OCI-M2 (cell line): ENCODE data around the gene EFNB2.

Experiments used
- DNase-seq: peaks from one replicate; lab custom pipeline; 2025; ENCODE audit not compliant: unreplicated experiment; lab: John Stamatoyannopoulos, UW

The EFNB2 gene

GRCh38 chr13:106484537-106485193 is 50.8 kb downstream of the EFNB2 start:
- DNase-seq: no peak

- no peak for DNase-seq
These were observed 51.4 kb downstream of the EFNB2 start for GRCh38 chr13:106484084-106484483.

- DNase-seq: no peak
These were observed 53.5 kb downstream of the EFNB2 start for GRCh38 chr13:106481919-106482318.

GRCh38 chr13:106480351-106480910 is 55.0 kb downstream of the EFNB2 start:
- DNase-seq: no peak

GRCh38 chr13:106479929-106480328 is 55.5 kb downstream of the EFNB2 start:
- no peak for DNase-seq

- no peak for DNase-seq
These were observed 57.3 kb downstream of the EFNB2 start for GRCh38 chr13:106478116-106478515.

GRCh38 chr13:106477303-106477702 is 58.2 kb downstream of the EFNB2 start:
- no peak for DNase-seq

GRCh38 chr13:106475852-106476251 is 59.6 kb downstream of the EFNB2 start:
- no peak for DNase-seq

GRCh38 chr13:106474912-106475311 is 60.5 kb downstream of the EFNB2 start:
- DNase-seq: no peak

- DNase-seq: no peak
These were observed 62.3 kb downstream of the EFNB2 start for GRCh38 chr13:106473154-106473553.

GRCh38 chr13:106472621-106473020 is 62.8 kb downstream of the EFNB2 start:
- DNase-seq: no peak

GRCh38 chr13:106471957-106472543 is 63.4 kb downstream of the EFNB2 start:
- no peak for DNase-seq

- DNase-seq: no peak
These were observed 64.9 kb downstream of the EFNB2 start for GRCh38 chr13:106470576-106470975.

GRCh38 chr13:106468744-106469590 is 66.5 kb downstream of the EFNB2 start:
- DNase-seq: no peak

- no peak for DNase-seq
These were observed 67.3 kb downstream of the EFNB2 start for GRCh38 chr13:106468207-106468606.

GRCh38 chr13:106467427-106468122 is 67.9 kb downstream of the EFNB2 start:
- no peak for DNase-seq

GRCh38 chr13:106466691-106467426 is 68.6 kb downstream of the EFNB2 start:
- DNase-seq: no peak

- no peak for DNase-seq
These were observed 71.4 kb downstream of the EFNB2 start for GRCh38 chr13:106464076-106464475.

- DNase-seq: no peak
These were observed 72.8 kb downstream of the EFNB2 start for GRCh38 chr13:106462710-106463109.

GRCh38 chr13:106455777-106456176 is 79.7 kb downstream of the EFNB2 start:
- DNase-seq: no peak
